DMS53 (cell line): Measurements from ENCODE around the gene SASH1.
"Not testable (repeated sequence)": the region's sequence is repeated elsewhere in the genome, so short reads cannot be mapped to it uniquely, and the experiment has no call there.

Source experiments
- DNase-seq: peaks from one replicate; lab custom pipeline; 2025; lab: John Stamatoyannopoulos, UW

SASH1 gene

GRCh38 chr6:148328876-148329555, 13.6 kb upstream of the SASH1 start:
- DNase-seq: no peak

- no peak for DNase-seq
Measured at GRCh38 chr6:148329596-148330381, 12.8 kb upstream of the SASH1 start.

- DNase-seq: no peak
Measured at GRCh38 chr6:148332088-148332487, 10.6 kb upstream of the SASH1 start.

GRCh38 chr6:148336901-148337300, 5.7 kb upstream of the SASH1 start:
- DNase-seq: no peak

GRCh38 chr6:148339766-148340165, 2.9 kb upstream of the SASH1 start:
- no peak for DNase-seq

GRCh38 chr6:148340586-148341297, 1.9 kb upstream of the SASH1 start:
- DNase-seq: no peak

GRCh38 chr6:148342100-148342349, 613 bp upstream of the SASH1 start:
- DNase-seq: no peak

- DNase-seq: peak; percentile 10
Measured at GRCh38 chr6:148343047-148343782, 577 bp downstream of the SASH1 start.

- no peak for DNase-seq
Measured at GRCh38 chr6:148345176-148345575, 2.5 kb downstream of the SASH1 start.

GRCh38 chr6:148345578-148345977, 2.9 kb downstream of the SASH1 start:
- no peak for DNase-seq

GRCh38 chr6:148346681-148347440, 4.2 kb downstream of the SASH1 start:
- DNase-seq: no peak

- DNase-seq: no peak
Measured at GRCh38 chr6:148347441-148348054, 4.9 kb downstream of the SASH1 start.

GRCh38 chr6:148348335-148348734, 5.7 kb downstream of the SASH1 start:
- DNase-seq: no peak

GRCh38 chr6:148348778-148349177, 6.1 kb downstream of the SASH1 start:
- no peak for DNase-seq

- DNase-seq: no peak
Measured at GRCh38 chr6:148349466-148349865, 6.8 kb downstream of the SASH1 start.

GRCh38 chr6:148351309-148351708, 8.7 kb downstream of the SASH1 start:
- peak; percentile 12 for DNase-seq

GRCh38 chr6:148352421-148352820, 9.8 kb downstream of the SASH1 start:
- DNase-seq: not testable (repeated sequence)

GRCh38 chr6:148358196-148358785, 15.7 kb downstream of the SASH1 start:
- DNase-seq: no peak

GRCh38 chr6:148359228-148359627, 16.6 kb downstream of the SASH1 start:
- DNase-seq: no peak

GRCh38 chr6:148364056-148364824, 21.6 kb downstream of the SASH1 start:
- no peak for DNase-seq
